ENCODE data around the gene KREMEN1. TPM values are rescaled to one million over a fixed set of nuclear protein-coding genes. Genes with fewer than 3 reads are reported as not detected.

The KREMEN1 gene
- total RNA-seq, 1 experiment from 2014 or later: 31.9 TPM

DNA sequence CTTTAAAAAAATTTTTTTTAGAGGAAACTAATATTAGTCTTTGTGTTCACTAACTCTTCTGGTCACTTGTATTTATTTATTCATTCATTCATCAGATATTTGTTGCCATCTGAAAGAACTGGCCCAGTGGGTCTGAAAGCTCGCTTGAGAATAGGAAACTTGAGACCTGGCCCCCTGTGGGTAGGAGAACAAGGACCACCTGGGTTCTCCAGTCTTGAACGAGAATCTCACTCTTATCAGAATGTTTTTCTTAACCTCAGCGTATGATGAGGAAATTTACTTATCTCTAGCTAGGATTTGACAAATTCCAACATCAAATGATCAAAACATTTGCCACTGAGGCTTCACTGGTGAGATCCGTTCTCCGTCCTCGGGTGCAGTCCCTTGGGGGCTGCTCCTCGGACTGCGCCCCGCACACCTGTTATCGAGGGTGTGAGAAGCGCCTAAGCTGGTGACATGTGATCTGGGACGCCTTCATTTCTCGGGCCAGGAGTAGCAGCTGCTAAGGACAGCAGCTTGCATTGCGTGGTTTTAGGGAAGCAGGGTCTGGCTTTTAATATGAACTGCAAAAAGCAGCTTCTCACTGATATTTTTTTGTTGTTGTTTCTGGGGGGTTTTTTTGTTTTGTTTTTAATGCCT lies 17.5 kb upstream of the KREMEN1 start:
- POLR2A ChIA-PET: no interaction called here
- RAD21 ChIA-PET (ENCODE audit: low non-redundant PET in 1 of 2, low total read pairs in 2 of 2, uncharacterized antibody in 2 of 2, unreplicated experiment in 2 of 2): no interaction called here
- no TSS peak for BruUV-seq (replicated peaks)

More for the DNA sequence above, 17.5 kb upstream of the KREMEN1 start:
- TF ChIP-seq RAD21 (IDR thresholded peaks at IDR 0.05; ENCODE audit: low read depth) (no peak), CEBPB (IDR thresholded peaks at IDR 0.05; ENCODE audit: low read depth) (no peak), JUND (IDR thresholded peaks at IDR 0.05) (no peak), EGR1 (IDR thresholded peaks at IDR 0.05; ENCODE audit: low read depth) (no peak), ZNF274 (IDR thresholded peaks at IDR 0.05; ENCODE audit: low read depth, low read length) (no peak), REST (IDR thresholded peaks at IDR 0.05; ENCODE audit: low read depth) (no peak), POLR2AphosphoS5 (IDR thresholded peaks at IDR 0.05; ENCODE audit: low read depth, low read length) (no peak), CTCF (IDR thresholded peaks at IDR 0.05 in 2 of 3, conservative IDR thresholded peaks at IDR 0.05 in 1 of 3; ENCODE audit: borderline replicate concordance in 1 of 3, insufficient read depth in 1 of 3, low read depth in 2 of 3, low read length in 2 of 3) (no peak), ZFX (IDR thresholded peaks at IDR 0.05) (no peak), SIN3A (IDR thresholded peaks at IDR 0.05; ENCODE audit: low read depth) (no peak), YY1 (IDR thresholded peaks at IDR 0.05; ENCODE audit: extremely low read depth, insufficient replicate concordance, low read depth, low read length) (no peak), CBX3 (IDR thresholded peaks at IDR 0.05; ENCODE audit: low read depth) (no peak), SP1 (IDR thresholded peaks at IDR 0.05; ENCODE audit: low read depth) (no peak), TCF7L2 (IDR thresholded peaks at IDR 0.05; ENCODE audit: borderline replicate concordance, extremely low read depth, insufficient read depth, insufficient read length) (no peak), FOSL1 (IDR thresholded peaks at IDR 0.05; ENCODE audit: low read depth) (no peak), EZH2 (IDR thresholded peaks at IDR 0.05) (no peak), ZBTB33 (IDR thresholded peaks at IDR 0.05; ENCODE audit: extremely low read depth, insufficient replicate concordance, low read length) (no peak)
- CTCF ChIA-PET: interaction anchor here (3.0 kb wide), 1 partner anchor 15 kb away, joined by 13 read pairs; no protein-coding TSS in a partner anchor
- no peak for ATAC-seq
- no peak overlapping the region for H2AFZ ChIP-seq (ENCODE audit: low read depth, low read length, poor library complexity, severe bottlenecking)
- no peaks in the 10 kb centered on the region for H3K4me1 ChIP-seq (ENCODE audit: control insufficient read depth in 1 of 2, insufficient read depth in 2 of 2, low read length in 2 of 2)
- no peak overlapping the region for H3K27ac ChIP-seq (ENCODE audit: low read depth, low read length)
- H3K9me3 ChIP-seq (ENCODE audit: control insufficient read depth in 1 of 2, insufficient read depth in 1 of 2, low read depth in 1 of 2, low read length in 2 of 2): no peaks in the 10 kb centered on the region
- intact Hi-C loops (cut with micrococcal nuclease): no loop called here
- no peak overlapping the region for H3K4me3 ChIP-seq (replicated peaks in 1 of 2; ENCODE audit: low read depth in 1 of 2, low read length in 2 of 2)
- H4K20me1 ChIP-seq (ENCODE audit: insufficient read depth): no peaks in the 10 kb centered on the region
- H3K36me3 ChIP-seq (ENCODE audit: control insufficient read depth in 1 of 2, insufficient read depth in 2 of 2, low read length in 2 of 2): peaks cover 0 to 2% of the 10 kb centered on the region in 2 experiments; a peak in 1 of 4 replicates
- H3K79me2 ChIP-seq (ENCODE audit: insufficient read depth, low read length): no peaks in the 10 kb centered on the region
- DNase-seq (ENCODE audit: low read depth, low spot score): no peak
- no peak overlapping the region for H3K4me2 ChIP-seq (ENCODE audit: low read length)
- H3K9ac ChIP-seq (ENCODE audit: low read length): no peak overlapping the region
- no peaks in the 10 kb centered on the region for H3K9me2 ChIP-seq (ENCODE audit: insufficient read depth)
- no peaks in the 10 kb centered on the region for H3K27me3 ChIP-seq (ENCODE audit: insufficient read depth, low read length)
